IMR-90 (cell line): ENCODE data around the gene ZNF423. TPM values are rescaled to one million over a fixed set of nuclear protein-coding genes. Genes with fewer than 3 reads are reported as not detected.

Experiments used
- ATAC-seq: fragments of 200-7000 bp; cut with Tn5 transposase; 2 replicates; pipeline ENCODE4 v1.9.1; 2020; ENCODE audit warnings: low read depth, mild to moderate bottlenecking, moderate library complexity
- BruUV-seq: library from RNA; stranded (reverse); fragments of 400-500 nt; replicated peaks from 2 replicates; lab custom pipeline; 2021; lab: Mats Ljungman, UMichigan
- CTCF ChIA-PET: fragments of 300-600 bp; formaldehyde crosslinking; extraction: SDS; loops from one replicate; lab custom pipeline; 2021; ENCODE audit warnings: antibody characterized with exemption; lab: Yijun Ruan, JAX
- POLR2A ChIA-PET: fragments of 300-600 bp; sonication (Branson Sonifier 250); formaldehyde crosslinking; loops from one replicate; lab custom pipeline; 2022; ENCODE audit warnings: antibody characterized with exemption; ENCODE audit not compliant: unreplicated experiment; lab: Charles Lee
- DNase-seq: peaks from one replicate; pipeline ENCODE4 v3.0.0; 2013
- H2AFZ ChIP-seq: replicated peaks from 2 replicates; pipeline ENCODE3; 2013; ENCODE audit warnings: low read length, mild to moderate bottlenecking; ENCODE audit not compliant: poor library complexity
- H2AK5ac ChIP-seq: 2 replicates; pipeline ENCODE4 v1.6.1; 2013; ENCODE audit warnings: low read depth, low read length, inconsistent platforms
- H2AK9ac ChIP-seq: replicated peaks from 2 replicates; pipeline ENCODE3; 2013; ENCODE audit warnings: mild to moderate bottlenecking, low read depth, low read length, moderate library complexity; ENCODE audit not compliant: poor library complexity
- H2BK120ac ChIP-seq: 2 replicates; pipeline ENCODE4 v1.6.1; 2013; ENCODE audit warnings: low read depth, low read length, inconsistent platforms
- H2BK15ac ChIP-seq: 3 replicates; pipeline ENCODE4 v1.6.1; 2013; ENCODE audit warnings: low read depth, low read length, inconsistent platforms
- H2BK20ac ChIP-seq: 2 replicates; pipeline ENCODE4 v1.6.1; 2013; ENCODE audit warnings: low read depth, mild to moderate bottlenecking, inconsistent platforms, low read length, moderate library complexity
- H2BK5ac ChIP-seq: 2 replicates; pipeline ENCODE4 v1.6.1; 2013; ENCODE audit warnings: mild to moderate bottlenecking, low read depth, low read length, inconsistent platforms; ENCODE audit not compliant: poor library complexity, severe bottlenecking
- H3K14ac ChIP-seq: replicated peaks from 2 replicates; pipeline ENCODE4 v1.6.1; 2013; ENCODE audit warnings: low read depth, low read length, inconsistent platforms
- H3K18ac ChIP-seq: 2 replicates; pipeline ENCODE4 v1.6.1; 2013; ENCODE audit warnings: low read depth, low read length, control low read depth
- H3K23ac ChIP-seq: 2 replicates; pipeline ENCODE4 v1.6.1; 2013; ENCODE audit warnings: low read depth, low read length, inconsistent platforms
- H3K27ac ChIP-seq: 2 replicates; pipeline ENCODE4 v1.5.1; 2013; ENCODE audit warnings: mild to moderate bottlenecking, control low read depth, low read length; ENCODE audit not compliant: insufficient read depth
- H3K27me3 ChIP-seq: 2 replicates; pipeline ENCODE4 v1.6.1; 2013; ENCODE audit warnings: low read length; ENCODE audit not compliant: control insufficient read depth, insufficient read depth
- H3K36me3 ChIP-seq: 2 replicates; pipeline ENCODE4 v1.6.1; 2013; ENCODE audit warnings: low read length, mixed read lengths; ENCODE audit not compliant: control insufficient read depth, insufficient read depth
- H3K4ac ChIP-seq: 2 replicates; pipeline ENCODE4 v1.6.1; 2013; ENCODE audit warnings: low read depth, low read length, inconsistent platforms
- H3K4me1 ChIP-seq: 2 replicates; pipeline ENCODE4 v1.6.1; 2013; ENCODE audit warnings: low read length, mixed read lengths; ENCODE audit not compliant: control insufficient read depth, insufficient read depth
- H3K4me2 ChIP-seq: 2 replicates; pipeline ENCODE4 v1.6.1; 2013; ENCODE audit warnings: low read depth, mild to moderate bottlenecking, control low read depth, low read length, moderate library complexity
- H3K4me3 ChIP-seq: 2 replicates; pipeline ENCODE4 v1.5.1; 2013; ENCODE audit warnings: low read depth, mild to moderate bottlenecking, control low read depth, low read length, moderate library complexity; ENCODE audit not compliant: insufficient read depth
- H3K56ac ChIP-seq: 2 replicates; pipeline ENCODE4 v1.6.1; 2013; ENCODE audit warnings: low read length, inconsistent platforms; ENCODE audit not compliant: insufficient read depth; ENCODE audit errors: extremely low read depth
- H3K79me1 ChIP-seq, 2 experiments: 2 replicates each; pipeline ENCODE4 v1.6.1; 2013; ENCODE audit warnings: low read length in 2 of 2, inconsistent platforms in 1 of 2, low read depth in 1 of 2
- H3K9ac ChIP-seq: 2 replicates; pipeline ENCODE4 v1.6.1; 2013; ENCODE audit warnings: low read depth, low read length, control low read depth
- H3K9me1 ChIP-seq: 2 replicates; pipeline ENCODE4 v1.6.1; 2013; ENCODE audit warnings: low read length, inconsistent platforms; ENCODE audit not compliant: insufficient read depth
- H3K9me3 ChIP-seq: 2 replicates; pipeline ENCODE4 v1.6.1; 2013; ENCODE audit warnings: low read length; ENCODE audit not compliant: control insufficient read depth, insufficient read depth
- H4K20me1 ChIP-seq: 2 replicates; pipeline ENCODE4 v1.6.1; 2013; ENCODE audit warnings: low read length, inconsistent platforms; ENCODE audit not compliant: insufficient read depth
- H4K5ac ChIP-seq: 2 replicates; pipeline ENCODE4 v1.6.1; 2013; ENCODE audit warnings: mild to moderate bottlenecking, low read depth, low read length, control low read depth
- H4K8ac ChIP-seq, 2 experiments: 2 replicates each; pipeline ENCODE4 v1.6.1; 2013; ENCODE audit warnings: low read depth in 2 of 2, low read length in 2 of 2, control low read depth in 1 of 2, inconsistent platforms in 1 of 2
- H4K91ac ChIP-seq: 2 replicates; pipeline ENCODE4 v1.6.1; 2013; ENCODE audit warnings: low read depth, low read length, inconsistent platforms; ENCODE audit not compliant: insufficient read depth
- BHLHE40 ChIP-seq: fragments of 150-350 bp; IDR thresholded peaks from 2 replicates; pipeline ENCODE4 v1.6.1; 2016; ENCODE audit warnings: mild to moderate bottlenecking, low read depth, low read length
- CEBPB ChIP-seq: IDR thresholded peaks from 2 replicates; pipeline ENCODE4 v1.6.1; 2012; ENCODE audit warnings: low read depth, low read length, improper control_type of control experiment
- CHD1 ChIP-seq: IDR thresholded peaks from 2 replicates; pipeline ENCODE4 v1.6.1; 2012; ENCODE audit warnings: low read depth, low read length, improper control_type of control experiment
- MAFK ChIP-seq: IDR thresholded peaks from 2 replicates; pipeline ENCODE4 v1.6.1; 2012; ENCODE audit warnings: low read depth, low read length, improper control_type of control experiment
- MXI1 ChIP-seq: IDR thresholded peaks from 2 replicates; pipeline ENCODE4 v1.6.1; 2012; ENCODE audit warnings: low read depth, mild to moderate bottlenecking, low read length, moderate library complexity, borderline replicate concordance
- NFE2L2 ChIP-seq: fragments of 150-350 bp; IDR thresholded peaks from 2 replicates; pipeline ENCODE4 v1.6.1; 2016; ENCODE audit warnings: low read depth, mild to moderate bottlenecking, low read length
- POLR2A ChIP-seq: IDR thresholded peaks from 2 replicates; pipeline ENCODE4 v1.6.1; 2012; ENCODE audit warnings: mild to moderate bottlenecking, low read depth, low read length
- RAD21 ChIP-seq: IDR thresholded peaks from 2 replicates; pipeline ENCODE4 v1.6.1; 2012; ENCODE audit warnings: low read length, improper control_type of control experiment
- USF2 ChIP-seq: fragments of 150-350 bp; IDR thresholded peaks from 2 replicates; pipeline ENCODE4 v1.6.1; 2017; ENCODE audit warnings: mild to moderate bottlenecking, antibody characterized with exemption, low read length, low read depth
- WGBS, 2 experiments: methylation state at CpG; one replicate each; pipeline versions ENCODE4 v1.1.5 to v1.1.7; 2013; ENCODE audit warnings: missing lambda C conversion rate in 2 of 2; ENCODE audit not compliant: insufficient read length in 1 of 2; ENCODE audit errors: extremely low coverage in 2 of 2; 5-methylcytosine and 5-hydroxymethylcytosine counted together
- dilution Hi-C: fragments of 300-500 bp; cut with HindIII; formaldehyde crosslinking; loops from one replicate; pipeline ENCODE4 v1.14.3; 2018; ENCODE audit warnings: low sequenced_read_pairs; ENCODE audit not compliant: unreplicated experiment
- in situ Hi-C: fragments of 300-500 bp; cut with MboI; formaldehyde crosslinking; loops from 3 replicates; pipeline ENCODE4 v1.14.3; 2019; ENCODE audit warnings: low sequenced_read_pairs, inconsistent platforms, mixed read lengths
- intact Hi-C: fragments of 100-400 bp; cut with micrococcal nuclease; formaldehyde crosslinking; loops from 2 replicates; pipeline ENCODE4 v1.10.0; 2022
- polyA plus RNA-seq, 3 experiments: library from polyadenylated mRNA; depleted of rRNA; stranded (reverse); fragments of >200 nt; gene quantifications; 2 replicates each; pipeline ENCODE4 v1.2.3, GENCODE V29; 2012; ENCODE audit warnings: low replicate concordance in 1 of 3
- total RNA-seq: library from RNA; depleted of rRNA; stranded (reverse); fragments of >200 nt; gene quantifications from 2 replicates; pipeline ENCODE4 v1.2.3, GENCODE V29; 2012

Gene ZNF423
- total and polyA plus RNA-seq, 2 of the 4 experiments (the other 2 are of a cell fraction), result under 0.01 to 0.10 TPM

DNA sequence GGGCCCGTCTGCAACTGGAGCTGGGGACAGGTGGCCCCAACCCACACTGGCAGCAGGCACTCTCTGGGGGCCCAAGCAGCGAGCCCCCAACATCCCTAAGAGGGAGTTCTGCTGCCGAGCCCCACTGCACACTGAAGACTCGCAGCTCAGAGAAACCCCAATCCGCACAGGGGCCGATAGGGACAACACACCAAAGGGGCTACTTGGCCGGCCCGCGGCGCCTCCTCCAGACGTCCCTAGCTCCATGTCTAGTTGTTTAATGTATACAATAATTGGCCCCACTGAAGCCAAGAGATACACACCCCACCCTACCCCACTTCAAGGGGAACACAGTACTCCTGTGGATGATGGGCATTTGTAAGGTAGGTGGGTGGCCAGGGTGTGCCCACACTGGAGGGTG lies 62.7 kb downstream of the ZNF423 start:
- H3K36me3 ChIP-seq, result no peaks in the 10 kb centered on the region
- H3K79me1 ChIP-seq, result no peaks in the 10 kb centered on the region
- H2BK5ac ChIP-seq, result no peak overlapping the region
- H4K8ac ChIP-seq, result no peak overlapping the region
- H4K91ac ChIP-seq, result no peak overlapping the region
- H2AK9ac ChIP-seq, result no peak overlapping the region
- H2BK120ac ChIP-seq, result no peak overlapping the region
- no peak overlapping the region for H3K4ac ChIP-seq
- H3K14ac ChIP-seq, result no peak overlapping the region
- no peak overlapping the region for H3K18ac ChIP-seq
- in situ Hi-C loops, result no loop called here
- dilution Hi-C loops, result no loop called here
- no peak overlapping the region for H3K4me2 ChIP-seq
- no peak overlapping the region for H3K56ac ChIP-seq
- no peaks in the 10 kb centered on the region for H4K20me1 ChIP-seq
- 27% methylated on average over 2 of the region's 11 CpGs; no CpG with 5 or more reads in 1 of the 2 experiments for WGBS, 2 experiments
- H2AFZ ChIP-seq, result no peak overlapping the region
- no peak overlapping the region for H3K23ac ChIP-seq
- TF ChIP-seq BHLHE40 (no peak), MXI1 (no peak), MAFK (no peak), POLR2A (no peak), CEBPB (no peak), NFE2L2 (no peak), RAD21 (no peak), USF2 (no peak), CHD1 (no peak)
- no peak overlapping the region for H2BK20ac ChIP-seq
- no peaks in the 10 kb centered on the region for H3K27me3 ChIP-seq
- CTCF ChIA-PET, result no interaction called here
- H4K5ac ChIP-seq, result no peak overlapping the region
- no peaks in the 10 kb centered on the region for H3K4me1 ChIP-seq
- ATAC-seq (no peak), DNase-seq (no peak)
- H2AK5ac ChIP-seq, result no peak overlapping the region
- H3K4me3 ChIP-seq, result no peak overlapping the region
- intact Hi-C loops, result no loop called here
- BruUV-seq, result no TSS peak
- POLR2A ChIA-PET, result no interaction called here
- no peaks in the 10 kb centered on the region for H3K9me1 ChIP-seq
- H3K27ac ChIP-seq, result no peak overlapping the region
- H2BK15ac ChIP-seq, result no peak overlapping the region
- no peak overlapping the region for H3K9ac ChIP-seq
- H3K9me3 ChIP-seq, result no peaks in the 10 kb centered on the region
